NCI-H524 (cell line): ENCODE results near the gene BABAM2.
A peak's percentile ranks its signal among the peaks of the same experiment; 100 is the strongest.

Experiments used
- DNase-seq, 2 experiments: peaks; one replicate each; lab custom pipeline; 2025; lab: John Stamatoyannopoulos, UW

The BABAM2 gene

DNA sequence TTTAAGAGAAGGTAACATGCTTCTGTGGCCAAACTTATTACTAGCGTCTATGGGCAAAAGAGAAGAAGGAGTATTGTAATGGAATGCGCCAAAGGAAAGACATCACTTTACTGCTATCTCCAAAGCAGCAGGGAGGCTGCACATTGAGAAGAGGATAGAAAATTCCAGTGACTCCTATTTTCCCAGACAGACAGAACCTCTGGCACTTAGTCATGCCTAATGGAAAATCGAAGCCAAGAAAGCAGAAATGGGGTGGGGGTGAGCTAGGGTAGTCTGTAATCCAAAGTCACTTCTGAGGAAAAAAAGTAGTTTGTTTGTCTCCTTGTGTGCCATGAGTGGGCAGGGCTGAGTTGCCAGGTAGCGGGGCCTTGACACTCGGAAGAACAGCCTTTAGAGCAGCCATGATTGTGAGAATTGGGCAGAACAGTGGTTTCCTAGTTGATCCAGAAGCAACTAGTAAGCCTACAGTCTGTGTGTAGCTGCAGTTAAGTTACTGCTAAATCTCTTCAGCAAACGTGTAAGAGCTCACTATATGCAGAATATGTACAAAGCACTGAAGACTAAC lies 422.8 kb downstream of the BABAM2 start:
- DNase-seq = no peak

DNA sequence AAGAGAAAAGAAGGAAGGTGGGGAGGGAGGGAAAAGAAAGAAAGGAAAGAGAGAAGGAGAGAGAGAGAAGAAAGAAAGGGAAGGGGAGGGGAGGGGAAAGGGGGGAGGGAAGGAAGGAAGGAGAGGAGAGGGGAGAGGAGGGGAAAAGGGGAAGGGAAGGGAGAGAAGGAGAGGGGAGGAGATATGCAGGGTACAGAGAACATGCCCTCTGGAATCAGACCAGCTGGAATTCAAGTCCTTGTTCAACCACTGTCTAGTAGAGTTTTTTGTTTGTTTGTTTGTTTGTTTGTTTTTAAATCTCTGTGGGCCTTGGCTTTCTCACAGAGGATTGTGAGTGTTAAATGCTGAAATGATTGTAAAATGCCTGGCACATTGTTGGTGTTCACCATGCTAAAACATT lies 424.4 kb downstream of the BABAM2 start:
- no peak for DNase-seq

GRCh38 chr2:28316546-28317335 lies 426.2 kb downstream of the BABAM2 start:
- DNase-seq = no peak

DNA sequence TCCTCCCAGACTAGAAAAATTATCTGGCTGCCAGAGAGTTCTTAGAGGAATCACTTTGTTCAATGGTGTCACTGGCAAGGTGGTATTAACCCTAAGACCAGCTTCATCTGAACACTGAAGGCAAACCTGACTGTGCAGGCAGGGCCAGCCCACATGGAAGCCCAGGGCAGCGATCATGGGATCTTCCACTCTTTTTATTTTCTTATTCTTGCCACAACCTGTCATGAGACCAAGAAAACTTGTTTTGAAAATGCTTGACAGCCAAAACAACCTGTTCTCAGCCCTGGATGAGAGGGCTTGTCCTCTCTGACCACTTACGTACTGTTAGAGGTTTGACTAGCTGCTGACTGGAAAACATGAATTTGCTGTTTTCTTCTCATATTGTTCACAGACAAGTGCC lies 426.9 kb downstream of the BABAM2 start:
- DNase-seq = no peak

- DNase-seq = no peak
Observed at GRCh38 chr2:28318023-28318422, 427.5 kb downstream of the BABAM2 start.

GRCh38 chr2:28318462-28319117 lies 428.1 kb downstream of the BABAM2 start:
- DNase-seq = no peak

DNA sequence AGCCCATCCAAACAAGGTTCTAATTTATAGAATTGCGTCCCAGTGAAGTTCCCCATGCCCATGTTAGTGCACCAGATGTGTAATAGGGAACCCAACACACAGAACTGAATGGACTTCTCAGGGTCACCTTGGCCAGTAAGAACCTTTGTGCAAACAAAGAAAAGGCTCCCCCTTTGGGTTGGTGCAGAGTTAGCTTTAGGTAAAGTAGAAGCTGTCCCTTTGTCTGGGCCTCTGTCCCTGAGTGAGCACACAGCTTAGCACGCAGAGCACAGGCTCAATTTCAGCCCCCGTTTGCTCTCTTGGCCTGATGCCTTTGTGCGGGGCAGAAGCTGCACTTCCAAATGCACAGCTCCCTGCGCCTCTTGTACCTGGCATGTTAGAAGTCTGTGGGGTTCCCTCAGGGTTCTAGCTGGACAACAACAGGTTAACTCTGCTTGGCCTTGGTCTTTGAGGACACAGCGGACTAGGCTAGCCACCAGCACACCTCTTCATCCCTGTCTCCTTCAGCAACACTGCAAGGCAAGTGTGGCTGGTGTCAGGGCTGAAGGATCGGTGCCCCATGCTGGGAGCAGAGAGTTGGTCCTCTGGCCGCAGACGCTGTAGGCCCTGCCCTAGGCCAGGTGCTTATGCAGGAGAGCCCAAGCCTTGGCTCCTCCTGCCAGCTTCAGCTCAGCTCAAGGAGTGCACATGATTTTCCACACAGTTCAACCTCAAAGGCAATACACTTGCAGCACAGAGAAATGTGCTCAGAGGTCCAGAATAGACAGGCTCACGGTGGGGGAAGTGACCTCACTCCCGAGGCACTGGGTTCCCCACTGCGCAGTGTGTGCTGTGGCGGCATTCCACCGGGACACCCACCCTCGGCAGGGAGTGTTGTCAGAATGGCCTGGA lies 428.8 kb downstream of the BABAM2 start:
- no peak for DNase-seq

DNA sequence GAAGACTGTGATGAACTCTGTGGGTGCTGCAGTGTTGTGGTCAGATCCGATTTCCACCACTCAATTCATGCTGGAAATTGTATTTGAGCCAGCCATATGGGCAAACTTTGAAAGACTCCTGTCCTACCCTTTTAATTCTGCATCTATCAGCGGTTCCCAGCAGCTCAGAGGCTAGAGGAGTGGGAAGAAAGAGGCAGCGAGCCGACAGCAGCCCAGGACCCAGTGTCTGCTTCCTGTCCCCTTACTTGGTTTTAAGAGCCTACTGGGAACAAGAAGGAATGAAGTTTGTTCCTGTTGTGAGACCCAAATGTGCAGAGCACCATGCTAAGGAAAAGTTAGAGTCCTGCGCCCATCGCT lies 429.5 kb downstream of the BABAM2 start:
- no peak for DNase-seq

GRCh38 chr2:28320371-28320770 lies 429.8 kb downstream of the BABAM2 start:
- no peak for DNase-seq

DNA sequence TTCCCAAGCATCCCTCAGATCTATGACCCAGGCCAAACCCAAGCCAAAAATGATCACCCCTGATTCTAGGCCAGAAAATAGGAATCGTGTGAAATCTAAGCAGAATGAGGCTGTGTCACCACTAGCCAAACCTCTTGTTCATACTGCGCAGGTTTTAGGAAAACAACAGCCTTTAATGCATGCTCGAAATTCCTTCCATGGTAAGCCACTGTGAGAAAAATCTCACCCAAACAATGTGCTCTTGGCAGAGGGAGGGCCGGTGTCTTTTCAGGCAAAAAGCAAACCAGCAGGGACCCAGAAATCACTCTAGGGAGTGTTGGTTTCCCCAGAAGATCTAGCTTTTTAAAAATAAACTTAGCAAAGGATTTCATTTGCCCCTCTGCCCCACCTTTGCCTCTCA lies 430.9 kb downstream of the BABAM2 start:
- DNase-seq = no peak

DNA sequence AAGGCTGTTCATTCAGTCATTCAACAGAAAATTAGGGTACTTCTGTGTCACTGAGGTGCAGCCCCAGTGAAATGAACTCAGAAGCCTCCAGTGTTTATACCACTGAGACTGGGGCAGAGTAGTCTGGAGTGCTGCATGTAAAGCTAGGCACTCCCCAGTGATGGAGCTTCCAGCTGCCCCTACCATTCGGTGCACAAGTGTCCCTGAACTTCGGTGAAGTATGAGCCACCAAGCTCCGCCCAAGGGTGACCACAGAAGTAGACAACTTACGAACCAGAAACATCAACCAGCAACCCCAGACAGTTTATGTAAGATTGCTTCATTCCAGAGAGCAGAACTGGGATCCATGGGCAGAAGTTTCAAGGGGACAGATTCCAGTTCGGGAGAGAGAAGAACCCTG lies 431.5 kb downstream of the BABAM2 start:
- DNase-seq = no peak

DNA sequence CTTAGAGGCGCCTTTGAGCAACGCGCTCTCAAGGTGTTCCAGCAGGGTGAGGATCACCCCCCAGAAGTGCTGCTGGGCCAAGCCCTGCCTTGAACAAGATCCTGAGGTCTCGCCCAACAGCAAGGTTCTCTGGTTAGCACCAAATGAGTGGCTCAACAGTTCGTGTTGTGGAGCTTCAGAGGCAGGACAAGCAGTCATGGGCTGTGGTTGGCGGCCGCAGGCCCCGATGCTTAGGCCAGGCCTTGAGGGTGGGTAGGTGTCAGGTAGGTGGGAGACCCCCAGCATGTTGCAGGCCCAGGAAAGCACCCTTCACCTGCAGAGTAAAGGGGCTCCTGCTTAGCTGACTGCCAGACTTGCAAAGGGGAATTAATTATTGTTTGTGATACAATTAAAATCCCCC lies 431.9 kb downstream of the BABAM2 start:
- no peak for DNase-seq

GRCh38 chr2:28322981-28323396 lies 432.5 kb downstream of the BABAM2 start:
- DNase-seq = no peak

- peak; percentile 73 to 95 for DNase-seq
Observed at GRCh38 chr2:28325173-28325566, 434.6 kb downstream of the BABAM2 start.

- DNase-seq = peak; percentile 72 to 93
Observed at GRCh38 chr2:28325567-28326468, 435.3 kb downstream of the BABAM2 start.

DNA sequence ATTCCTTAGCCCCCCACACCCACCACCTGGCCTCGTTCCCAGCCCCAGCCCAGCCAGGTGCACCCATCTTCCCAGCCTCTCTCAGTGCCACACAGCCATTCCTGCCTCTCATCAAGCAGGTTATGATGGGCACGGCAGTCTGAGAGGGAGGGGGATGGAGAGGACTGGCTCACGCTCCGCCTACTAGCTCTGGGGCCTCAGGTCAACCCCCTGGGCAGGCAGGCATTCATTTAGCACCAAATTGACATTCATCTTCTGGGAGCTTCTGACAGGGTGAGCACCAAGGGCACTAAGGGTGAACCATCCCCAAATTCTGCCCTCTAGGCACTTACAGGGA lies 435.9 kb downstream of the BABAM2 start:
- no peak for DNase-seq

- DNase-seq = no peak
Observed at GRCh38 chr2:28326881-28327505, 436.5 kb downstream of the BABAM2 start.

GRCh38 chr2:28327581-28327955 lies 437.0 kb downstream of the BABAM2 start:
- no peak for DNase-seq

DNA sequence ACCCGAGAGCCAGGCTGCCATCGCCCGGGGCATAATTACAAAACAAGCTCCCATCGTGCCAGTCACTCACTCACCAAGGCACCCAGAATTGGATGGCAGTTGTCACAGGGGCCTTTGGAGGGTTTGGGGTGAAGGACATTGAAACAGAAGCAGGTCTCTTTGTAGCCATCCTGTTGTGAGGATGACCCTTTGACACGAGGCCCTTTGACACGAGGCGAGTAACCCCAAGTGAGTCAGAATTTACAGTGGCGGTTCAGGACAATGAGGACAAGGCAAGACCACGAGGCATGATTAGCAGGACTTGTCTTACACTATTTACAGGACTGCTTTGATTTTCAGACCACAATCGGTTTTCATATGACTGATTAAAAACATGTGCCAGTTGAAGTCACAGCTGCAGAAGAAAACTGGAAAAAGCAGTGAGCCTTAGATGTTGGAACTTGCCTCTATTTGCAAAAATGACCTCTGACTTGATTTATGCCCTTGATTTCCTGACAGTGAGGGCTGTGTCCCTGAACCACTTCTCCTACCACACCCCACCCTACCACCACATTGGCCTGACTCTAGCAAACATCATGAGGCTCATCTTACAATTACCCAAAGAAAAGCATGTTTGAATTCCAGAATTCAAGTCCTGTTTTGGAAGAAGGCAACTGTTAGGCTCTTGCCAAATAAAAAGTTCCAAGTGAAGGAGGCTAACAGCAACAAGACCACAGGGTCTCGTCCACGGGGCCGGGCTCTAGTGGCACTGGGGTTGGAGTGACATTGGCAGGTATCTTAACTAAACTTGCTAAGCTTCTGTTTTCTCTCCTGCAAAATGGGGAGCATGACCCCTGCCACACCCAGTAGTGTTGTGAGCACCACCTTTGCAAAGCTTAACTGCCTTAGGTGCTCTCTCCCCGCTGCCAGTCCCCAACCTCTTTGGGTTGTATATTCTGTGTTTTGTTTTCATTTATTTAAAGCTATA lies 437.7 kb downstream of the BABAM2 start:
- DNase-seq = no peak

GRCh38 chr2:28329184-28329583 lies 438.7 kb downstream of the BABAM2 start:
- DNase-seq = no peak
